Brain microvascular endothelial cell (primary cell): Measurements from ENCODE around the gene IGFN1.

Experiments
- DNase-seq: peaks from one replicate; pipeline ENCODE4 v3.0.0-alpha.2; 2020
- H3K27ac ChIP-seq: fragments of 250-450 bp; sonication (Bioruptor Pico); 2 replicates; pipeline ENCODE4 v1.5.1; 2020; ENCODE audit warnings: mild to moderate bottlenecking, moderate library complexity
- H3K27me3 ChIP-seq: fragments of 250-450 bp; sonication (Bioruptor Pico); replicated peaks from 2 replicates; pipeline ENCODE4 v1.5.1; 2020; ENCODE audit warnings: mild to moderate bottlenecking
- H3K36me3 ChIP-seq: fragments of 250-450 bp; sonication (Bioruptor Pico); replicated peaks from 2 replicates; pipeline ENCODE4 v1.5.1; 2020; ENCODE audit warnings: mild to moderate bottlenecking
- H3K4me3 ChIP-seq: 2 replicates; pipeline ENCODE4 v1.5.1; 2011; ENCODE audit warnings: low read depth, mild to moderate bottlenecking, control low read depth, low read length, moderate library complexity
- in situ Hi-C: cut with HindIII; loops from 2 replicates; pipeline ENCODE4 v1.10.0; 2017; ENCODE audit warnings: low sequenced_read_pairs, low pct_ligation_motif_present
- TF ChIP-seq, protein P1 (sequence below): IDR thresholded peaks from 2 replicates; pipeline ENCODE4 v1.5.1; 2011; ENCODE audit warnings: low read depth, mild to moderate bottlenecking, moderate library complexity, low read length, control low read depth, inconsistent platforms; ENCODE audit errors: missing control alignments

Gene IGFN1

DNA sequence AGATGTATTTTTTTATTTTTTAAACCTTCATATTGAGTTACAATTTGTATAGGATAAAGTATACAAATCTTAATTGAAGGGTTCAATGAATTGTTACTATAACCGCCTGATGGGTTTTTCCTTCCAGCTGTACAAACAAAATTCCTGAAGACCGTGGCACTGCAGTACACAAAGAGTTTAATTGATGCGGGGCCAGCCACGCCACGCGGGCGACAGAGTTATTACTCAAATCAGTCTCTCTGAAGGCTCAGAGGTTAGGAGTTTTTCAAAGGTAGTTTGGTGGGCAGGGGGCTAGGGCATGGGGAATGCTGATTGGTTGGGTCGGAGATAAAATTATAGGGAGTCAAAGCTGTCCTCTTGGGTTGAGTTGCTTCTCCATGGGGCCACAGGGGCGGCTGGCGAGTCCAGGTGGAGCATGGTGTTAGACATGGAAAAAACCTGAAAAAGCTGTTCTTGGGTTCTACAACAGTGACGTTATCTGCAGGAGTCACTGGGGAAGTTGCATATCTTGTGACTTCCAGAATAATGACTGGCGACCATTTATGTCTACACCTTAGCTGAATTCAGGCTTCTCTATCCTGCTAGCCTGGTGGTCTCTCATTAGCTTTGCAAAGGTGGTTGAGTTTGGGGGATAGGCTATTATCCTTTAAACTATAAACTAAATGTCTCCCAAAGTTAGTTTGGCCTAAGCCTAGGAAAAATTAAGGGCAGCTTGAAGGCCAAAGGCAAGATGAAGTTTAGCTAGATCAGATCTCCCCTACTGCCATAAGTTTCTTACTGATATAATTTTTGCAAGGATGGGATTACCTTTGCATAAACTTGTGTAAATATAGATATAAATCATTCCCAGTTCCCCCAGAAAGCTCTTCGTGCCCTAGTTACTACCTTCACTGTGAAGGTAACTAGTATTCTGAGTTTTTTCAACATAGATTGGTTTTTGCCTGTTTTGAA, 23.3 kb upstream of the IGFN1 start:
- no peak overlapping the region for H3K27ac ChIP-seq
- no peak for DNase-seq

DNA sequence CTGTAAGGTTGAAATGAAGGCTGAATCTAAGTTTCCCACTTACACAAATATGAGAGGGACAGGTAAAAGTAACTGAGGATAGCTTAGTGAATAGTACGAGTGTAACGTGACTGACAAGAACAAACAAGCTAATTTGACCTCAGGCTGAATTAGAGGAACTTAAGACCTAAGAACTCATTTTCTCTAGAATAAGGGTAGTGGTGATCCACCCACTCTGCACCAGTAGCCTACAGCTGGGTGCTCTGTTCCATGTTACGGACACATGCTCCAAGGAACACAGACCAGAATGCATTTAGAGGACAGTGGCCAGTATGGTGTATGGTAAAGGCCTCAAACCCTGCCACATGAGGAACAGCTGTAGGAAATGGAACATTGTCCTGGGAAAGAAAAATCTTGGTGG, 21.4 kb upstream of the IGFN1 start:
- no peak overlapping the region for H3K27ac ChIP-seq
- DNase-seq: no peak
- H3K4me3 ChIP-seq: no peak overlapping the region
- H3K36me3 ChIP-seq: no peaks in the 10 kb centered on the region
- in situ Hi-C loops: no loop called here
- no peaks in the 10 kb centered on the region for H3K27me3 ChIP-seq
- TF ChIP-seq, protein P1, sequence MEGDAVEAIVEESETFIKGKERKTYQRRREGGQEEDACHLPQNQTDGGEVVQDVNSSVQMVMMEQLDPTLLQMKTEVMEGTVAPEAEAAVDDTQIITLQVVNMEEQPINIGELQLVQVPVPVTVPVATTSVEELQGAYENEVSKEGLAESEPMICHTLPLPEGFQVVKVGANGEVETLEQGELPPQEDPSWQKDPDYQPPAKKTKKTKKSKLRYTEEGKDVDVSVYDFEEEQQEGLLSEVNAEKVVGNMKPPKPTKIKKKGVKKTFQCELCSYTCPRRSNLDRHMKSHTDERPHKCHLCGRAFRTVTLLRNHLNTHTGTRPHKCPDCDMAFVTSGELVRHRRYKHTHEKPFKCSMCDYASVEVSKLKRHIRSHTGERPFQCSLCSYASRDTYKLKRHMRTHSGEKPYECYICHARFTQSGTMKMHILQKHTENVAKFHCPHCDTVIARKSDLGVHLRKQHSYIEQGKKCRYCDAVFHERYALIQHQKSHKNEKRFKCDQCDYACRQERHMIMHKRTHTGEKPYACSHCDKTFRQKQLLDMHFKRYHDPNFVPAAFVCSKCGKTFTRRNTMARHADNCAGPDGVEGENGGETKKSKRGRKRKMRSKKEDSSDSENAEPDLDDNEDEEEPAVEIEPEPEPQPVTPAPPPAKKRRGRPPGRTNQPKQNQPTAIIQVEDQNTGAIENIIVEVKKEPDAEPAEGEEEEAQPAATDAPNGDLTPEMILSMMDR: no peak

More for the DNA sequence above, 23.3 kb upstream of the IGFN1 start:
- TF ChIP-seq, protein P1: no peak
- Histone ChIP-seq H3K4me3 (no peak overlapping the region), H3K36me3 (no peaks in the 10 kb centered on the region), H3K27me3 (no peaks in the 10 kb centered on the region)
- in situ Hi-C loops: no loop called here

DNA sequence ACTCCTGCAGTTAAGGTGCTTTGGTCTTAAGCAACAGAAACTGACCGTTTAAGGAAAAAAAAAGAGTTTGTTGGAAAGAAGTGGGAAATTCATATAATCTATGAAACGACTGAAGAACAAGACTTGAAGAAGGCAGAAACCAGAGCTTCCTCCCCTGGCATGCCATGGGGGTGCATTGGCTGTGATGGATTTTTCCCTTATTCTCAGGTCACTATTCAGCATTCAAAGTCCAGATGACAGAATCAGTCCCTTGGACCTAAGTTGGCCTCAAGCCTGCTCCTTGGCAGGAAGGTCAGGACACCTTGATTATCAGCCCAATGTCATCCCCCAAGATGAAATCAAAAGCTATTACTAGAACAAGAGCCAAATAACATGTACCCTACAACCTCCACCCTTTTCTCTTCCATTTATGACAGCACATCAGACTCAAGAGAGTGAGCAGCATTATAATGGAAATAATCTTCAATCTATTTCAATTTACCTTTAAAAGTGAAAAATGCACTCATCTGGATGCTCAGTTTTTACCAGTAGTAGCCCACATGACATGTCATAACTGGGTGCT, 20.6 kb upstream of the IGFN1 start:
- H3K27ac ChIP-seq: no peak overlapping the region

DNA sequence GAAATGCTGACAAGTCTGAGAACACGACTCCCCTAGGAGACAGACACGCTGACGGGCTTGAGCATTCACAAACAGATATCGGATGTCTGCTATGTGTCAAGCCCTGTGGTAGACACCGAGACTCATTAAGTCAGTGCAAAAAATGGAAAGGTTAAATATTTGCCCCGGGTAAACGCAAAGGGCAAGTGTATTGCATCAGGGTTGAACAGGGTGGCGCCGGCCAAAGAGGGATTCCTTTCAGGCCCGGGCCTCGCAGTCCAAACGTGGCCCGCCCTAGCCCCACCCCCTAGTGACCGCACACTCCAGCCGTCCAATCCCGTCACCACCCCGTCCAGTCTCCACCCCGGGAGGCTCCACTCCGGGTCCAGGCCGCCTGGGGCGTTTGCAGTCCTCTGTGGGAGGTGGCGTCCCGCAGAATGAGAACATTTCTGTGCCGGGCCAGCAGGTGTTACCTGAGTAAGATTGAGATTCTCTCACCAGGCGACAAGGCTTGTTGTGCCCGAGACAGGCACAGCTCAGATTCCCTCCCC, 20.0 kb upstream of the IGFN1 start:
- in situ Hi-C loops: no loop called here
- peak; percentile 86 for DNase-seq
- TF ChIP-seq, protein P1: no peak
- Histone ChIP-seq H3K27me3 (no peaks in the 10 kb centered on the region), H3K4me3 (peak overlapping the region; percentile 61), H3K27ac (peak overlapping the region; percentile 21), H3K36me3 (no peaks in the 10 kb centered on the region)

More for the DNA sequence above, 20.6 kb upstream of the IGFN1 start:
- in situ Hi-C loops: no loop called here
- Histone ChIP-seq H3K4me3 (peak overlapping the region; percentile 61), H3K27me3 (no peaks in the 10 kb centered on the region), H3K36me3 (no peaks in the 10 kb centered on the region)
- TF ChIP-seq, protein P1: no peak
- DNase-seq: no peak

DNA sequence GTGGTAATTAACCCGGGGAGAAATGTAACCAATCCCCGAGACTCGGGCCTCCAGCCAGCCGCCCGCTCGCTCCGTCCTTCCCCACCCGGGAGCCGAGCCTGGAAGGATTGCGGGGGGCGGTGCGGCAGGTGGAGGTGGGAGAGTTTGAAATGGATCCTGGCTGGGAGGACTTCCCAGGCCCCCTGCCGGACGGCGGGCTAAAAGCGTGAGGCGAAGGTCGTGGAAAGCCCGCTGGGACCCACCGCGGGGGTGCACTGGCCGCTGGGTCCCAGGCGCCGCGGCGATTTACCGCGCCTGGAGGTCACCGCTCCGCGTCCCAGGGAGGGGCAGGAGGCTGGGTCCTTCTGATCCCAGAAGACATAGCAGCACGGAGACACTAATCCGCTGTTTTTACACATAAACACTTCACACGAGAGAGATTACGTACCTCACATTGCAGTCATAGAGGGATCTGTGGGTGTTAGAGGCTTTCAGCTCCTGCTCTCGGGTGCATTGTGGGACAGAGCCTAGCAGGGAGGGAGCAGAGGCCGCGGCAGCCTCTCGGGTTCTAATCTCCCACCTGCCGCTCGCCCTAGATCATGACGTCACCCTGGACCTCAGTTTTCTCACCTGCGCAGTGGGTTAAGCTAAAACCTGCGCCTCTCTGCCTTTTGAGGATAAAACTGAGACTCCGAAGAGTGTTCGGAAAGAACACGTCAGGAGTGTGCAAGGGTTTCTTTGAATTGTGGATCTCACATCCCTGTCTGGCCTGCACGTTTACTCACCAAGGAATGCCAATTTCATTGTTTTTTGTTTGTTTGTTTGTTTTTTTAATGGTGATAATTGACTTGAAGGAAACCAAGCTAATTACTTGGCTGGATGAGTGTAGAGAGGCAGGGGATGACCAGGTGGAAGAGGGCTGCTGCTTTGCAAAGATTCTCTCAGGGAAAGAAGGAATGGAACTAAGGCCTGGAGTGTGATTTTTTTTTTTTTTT, 19.3 kb upstream of the IGFN1 start:
- Histone ChIP-seq H3K27ac (peak overlapping the region; percentile 21), H3K36me3 (no peaks in the 10 kb centered on the region), H3K27me3 (no peaks in the 10 kb centered on the region), H3K4me3 (peak overlapping the region; percentile 61)
- TF ChIP-seq, protein P1: peak; percentile 52
- DNase-seq: peak; percentile 12
- in situ Hi-C loops: no loop called here
